Liver (tissue), 3 donors: ENCODE results near the gene YTHDC1.

Experiments used
- ATF3 ChIP-seq: IDR thresholded peaks from 2 replicates; pipeline ENCODE4 v1.6.1; 2016; ENCODE audit warnings: antibody characterized with exemption
- CTCF ChIP-seq: fragments of 150-350 bp; IDR thresholded peaks from 2 replicates; pipeline ENCODE4 v1.5.1; 2017; ENCODE audit warnings: improper control_type of control experiment, low read depth, low read length; ENCODE audit not compliant: missing input control
- FOXA1 ChIP-seq: IDR thresholded peaks from 2 replicates; pipeline ENCODE4 v1.6.1; 2016; ENCODE audit warnings: antibody characterized with exemption
- TAF1 ChIP-seq: conservative IDR thresholded peaks from 2 replicates; pipeline ENCODE4 v1.6.1; 2016; ENCODE audit warnings: antibody characterized with exemption, mild to moderate bottlenecking
- donor health status: healthy.
- donor health status: healthy.

DNA sequence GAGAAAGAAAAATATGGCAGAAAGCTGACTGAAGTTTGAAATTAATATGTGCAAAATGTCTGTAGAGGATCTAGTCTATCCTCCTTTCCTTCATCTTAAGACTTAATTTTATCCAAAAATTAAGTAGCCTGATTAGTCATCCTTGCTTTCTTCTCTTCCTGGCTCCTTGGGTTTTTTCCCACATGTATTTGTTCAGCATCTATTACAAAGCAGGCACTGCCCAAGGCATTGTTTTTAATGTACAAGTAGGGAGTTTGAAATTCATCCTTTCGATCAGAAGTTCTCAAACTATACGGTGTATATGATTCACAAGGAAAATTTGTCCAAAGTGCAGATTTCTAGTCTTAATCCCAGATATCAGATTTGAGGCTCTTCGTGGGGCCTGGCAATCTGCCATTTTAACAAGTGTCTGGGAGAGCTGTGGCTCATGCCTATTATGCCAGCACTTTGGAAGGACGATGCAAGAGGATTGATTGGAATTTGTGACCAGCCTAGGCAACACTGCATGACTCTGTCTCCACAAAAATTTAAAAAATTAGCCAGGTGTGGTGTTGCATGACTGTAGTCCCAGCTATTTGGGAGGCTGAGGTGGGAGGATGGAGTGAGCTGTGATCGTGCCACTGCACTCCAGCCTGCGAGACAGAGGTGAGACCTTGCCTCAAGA, 19.4 kb upstream of the YTHDC1 start:
- no peak for TF ChIP-seq CTCF
- TF ChIP-seq FOXA1, result no peak
- TF ChIP-seq ATF3, result no peak
- no peak for TF ChIP-seq TAF1
